Measurements from ENCODE around the gene CNTD1.

DNA sequence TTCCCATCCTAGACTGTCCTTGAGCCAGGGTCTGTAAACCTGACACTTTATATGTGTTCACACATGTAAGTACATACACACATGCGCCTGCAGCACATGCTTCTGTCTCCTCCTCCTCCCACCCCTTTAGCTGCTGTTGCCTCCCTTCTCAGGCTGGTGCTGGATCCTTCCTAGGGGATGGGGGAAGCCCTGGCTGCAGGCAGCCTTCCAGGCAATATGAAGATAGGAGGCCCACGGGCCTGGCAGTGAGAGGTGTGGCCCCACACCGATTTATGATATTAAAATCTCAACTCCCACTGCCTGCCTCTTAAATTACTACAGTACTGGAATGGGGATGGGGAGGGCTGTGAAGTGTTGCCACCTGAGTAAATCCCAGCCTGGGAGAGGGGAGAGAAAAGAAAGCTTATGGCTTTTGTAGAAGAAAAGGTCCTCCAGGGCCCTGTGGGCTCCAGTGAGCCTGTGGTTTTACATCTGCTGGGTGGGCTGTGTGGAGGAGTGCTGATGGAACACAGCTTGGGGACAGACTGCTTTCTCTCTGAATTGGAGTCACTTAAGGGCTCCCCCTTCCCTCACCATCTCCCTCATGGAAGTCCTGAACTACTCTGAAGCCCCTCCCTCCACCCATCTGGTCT is 19.2 kb upstream of the CNTD1 start:
- TF ChIP-seq CTCF (conservative IDR thresholded peaks at IDR 0.05; ENCODE audit: low read length) (no peak), EZH2phosphoT487 (IDR thresholded peaks at IDR 0.05; ENCODE audit: borderline replicate concordance) (no peak)

Data from Loucy (cell line).